Neural progenitor cell (in vitro differentiated cells): ENCODE results near the gene TTLL8.

ENCODE experiments used
- CTCF ChIP-seq: fragments of 200-600 bp; sonication (generic); IDR thresholded peaks from 2 replicates; pipeline ENCODE4 v1.5.1; 2017; ENCODE audit warnings: antibody characterized with exemption, mild to moderate bottlenecking
- EZH2 ChIP-seq: fragments of 200-600 bp; sonication (generic); IDR thresholded peaks from 2 replicates; pipeline ENCODE4 v1.6.1; 2017; ENCODE audit warnings: antibody characterized with exemption, mild to moderate bottlenecking, moderate library complexity
- EZH2phosphoT487 ChIP-seq: fragments of 200-600 bp; sonication (generic); IDR thresholded peaks from 2 replicates; pipeline ENCODE4 v1.6.1; 2017; ENCODE audit warnings: antibody characterized with exemption

GRCh38 chr22:50035131-50035881 lies 22.8 kb downstream of the TTLL8 start:
- TF ChIP-seq CTCF (no peak), EZH2 (no peak), EZH2phosphoT487 (no peak)
